GM12875 (cell line): ENCODE results near the gene POLR3F.
"Not testable (repeated sequence)": the region's sequence is repeated elsewhere in the genome, so short reads cannot be mapped to it uniquely, and the experiment has no call there.

Source experiments
- H3K4me3 ChIP-seq: one replicate; pipeline ENCODE4 v1.5.1; 2011; ENCODE audit warnings: low read depth, low read length, control low read depth
- TF ChIP-seq, protein P1 (sequence below): IDR thresholded peaks from 2 replicates; pipeline ENCODE4 v1.5.1; 2011; ENCODE audit warnings: low read depth, mild to moderate bottlenecking, control low read depth, inconsistent platforms, low read length, moderate library complexity, borderline replicate concordance; ENCODE audit not compliant: insufficient read depth

The POLR3F gene

DNA sequence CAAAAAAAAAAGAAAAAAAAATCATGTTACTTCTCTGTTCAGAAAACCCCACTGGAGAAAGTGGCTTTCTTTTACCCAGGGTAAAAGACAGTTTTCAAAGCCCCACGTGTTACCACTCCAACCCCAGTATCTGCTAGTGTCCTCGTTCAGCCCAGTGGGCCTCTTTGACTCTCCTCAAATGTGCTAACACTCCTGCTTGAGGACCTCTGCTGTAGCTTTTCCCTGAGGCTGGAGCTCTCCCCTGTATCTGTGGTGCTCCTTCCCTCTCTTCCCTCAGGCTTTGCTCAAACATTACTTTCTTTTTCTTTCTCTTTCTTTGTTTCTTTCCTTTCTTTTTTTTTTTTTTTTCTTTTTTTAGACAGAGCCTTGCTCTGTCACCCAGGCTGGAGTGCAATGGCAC, 55.9 kb downstream of the POLR3F start:
- no peak overlapping the region for H3K4me3 ChIP-seq
- TF ChIP-seq, protein P1, sequence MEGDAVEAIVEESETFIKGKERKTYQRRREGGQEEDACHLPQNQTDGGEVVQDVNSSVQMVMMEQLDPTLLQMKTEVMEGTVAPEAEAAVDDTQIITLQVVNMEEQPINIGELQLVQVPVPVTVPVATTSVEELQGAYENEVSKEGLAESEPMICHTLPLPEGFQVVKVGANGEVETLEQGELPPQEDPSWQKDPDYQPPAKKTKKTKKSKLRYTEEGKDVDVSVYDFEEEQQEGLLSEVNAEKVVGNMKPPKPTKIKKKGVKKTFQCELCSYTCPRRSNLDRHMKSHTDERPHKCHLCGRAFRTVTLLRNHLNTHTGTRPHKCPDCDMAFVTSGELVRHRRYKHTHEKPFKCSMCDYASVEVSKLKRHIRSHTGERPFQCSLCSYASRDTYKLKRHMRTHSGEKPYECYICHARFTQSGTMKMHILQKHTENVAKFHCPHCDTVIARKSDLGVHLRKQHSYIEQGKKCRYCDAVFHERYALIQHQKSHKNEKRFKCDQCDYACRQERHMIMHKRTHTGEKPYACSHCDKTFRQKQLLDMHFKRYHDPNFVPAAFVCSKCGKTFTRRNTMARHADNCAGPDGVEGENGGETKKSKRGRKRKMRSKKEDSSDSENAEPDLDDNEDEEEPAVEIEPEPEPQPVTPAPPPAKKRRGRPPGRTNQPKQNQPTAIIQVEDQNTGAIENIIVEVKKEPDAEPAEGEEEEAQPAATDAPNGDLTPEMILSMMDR: no peak

DNA sequence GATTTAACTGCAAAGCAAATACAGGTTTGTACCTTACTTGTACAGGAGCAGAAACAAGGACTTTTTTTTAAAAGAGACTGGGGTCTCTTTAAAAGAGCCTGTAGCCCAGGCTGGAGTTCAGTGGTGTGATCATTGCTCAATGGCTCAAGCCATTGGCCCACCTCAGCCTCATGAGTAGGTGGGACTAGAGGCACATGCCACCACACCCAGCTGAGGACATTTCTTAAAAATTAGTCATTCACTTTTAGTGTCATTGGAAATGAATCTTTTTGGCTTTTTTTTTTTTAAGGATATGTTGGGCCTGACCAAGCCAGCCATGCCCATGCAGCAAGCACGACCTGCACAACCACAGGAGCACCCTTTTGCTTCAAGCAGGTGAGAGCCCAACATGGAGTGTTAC, 57.5 kb downstream of the POLR3F start:
- H3K4me3 ChIP-seq: no peak overlapping the region
- TF ChIP-seq, protein P1: no peak

DNA sequence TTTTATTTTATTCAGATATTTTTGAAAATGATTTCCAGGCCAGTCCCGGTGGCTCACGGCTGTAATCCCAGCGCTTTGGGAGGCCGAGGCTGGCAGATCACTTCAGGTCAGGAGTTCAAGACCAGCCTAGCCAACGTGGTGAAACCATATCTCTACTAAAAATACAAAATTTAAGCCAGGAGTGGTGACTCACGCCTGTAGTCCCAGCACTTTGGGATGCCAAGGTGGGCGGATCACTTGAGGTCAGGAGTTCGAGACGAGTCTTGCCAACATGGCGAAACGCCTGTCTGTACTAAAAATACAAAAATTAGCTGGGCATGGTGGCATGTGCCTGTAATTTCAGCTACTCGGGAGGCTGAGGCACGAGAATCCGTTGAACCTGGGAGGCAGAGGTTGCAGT, 59.6 kb downstream of the POLR3F start:
- H3K4me3 ChIP-seq: not testable (repeated sequence)

DNA sequence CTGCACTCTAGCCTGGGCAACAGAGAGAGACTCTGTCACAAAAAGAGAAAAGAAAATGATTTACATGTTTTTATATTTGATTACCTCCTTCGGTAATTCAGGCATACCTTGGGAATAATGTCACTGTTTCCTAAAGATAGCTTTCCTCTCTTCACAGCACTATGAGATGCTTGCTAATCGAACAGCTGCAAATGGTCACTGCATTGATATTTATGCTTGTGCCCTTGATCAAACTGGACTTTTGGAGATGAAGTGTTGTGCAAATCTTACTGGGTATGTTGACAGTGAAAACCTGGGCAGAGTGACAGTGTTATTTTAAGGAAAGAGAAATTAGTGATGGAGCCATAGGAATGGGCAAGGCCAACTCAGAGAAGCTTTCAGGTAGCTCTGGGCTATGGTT, 60.1 kb downstream of the POLR3F start:
- H3K4me3 ChIP-seq: no peak overlapping the region
- TF ChIP-seq, protein P1: no peak

DNA sequence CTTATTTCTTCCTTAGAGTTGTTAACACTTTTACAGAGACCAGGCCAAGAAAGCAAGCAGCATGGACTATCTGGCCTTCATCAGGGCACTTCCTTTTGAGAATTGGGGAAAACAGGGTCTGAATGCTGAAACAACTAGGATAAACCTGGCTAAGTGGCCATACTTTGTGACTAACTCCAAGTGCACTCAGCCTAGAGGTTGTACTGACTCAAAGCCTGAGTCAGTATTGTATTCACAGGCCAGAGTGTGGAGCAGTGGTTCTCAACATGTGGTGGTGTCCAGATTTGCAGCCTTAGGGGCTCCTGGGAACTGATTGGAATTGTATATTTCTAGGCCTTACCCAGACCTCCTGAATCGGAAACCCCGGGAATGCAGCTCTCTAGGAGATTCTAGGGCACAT, 60.6 kb downstream of the POLR3F start:
- TF ChIP-seq, protein P1: no peak
- no peak overlapping the region for H3K4me3 ChIP-seq

DNA sequence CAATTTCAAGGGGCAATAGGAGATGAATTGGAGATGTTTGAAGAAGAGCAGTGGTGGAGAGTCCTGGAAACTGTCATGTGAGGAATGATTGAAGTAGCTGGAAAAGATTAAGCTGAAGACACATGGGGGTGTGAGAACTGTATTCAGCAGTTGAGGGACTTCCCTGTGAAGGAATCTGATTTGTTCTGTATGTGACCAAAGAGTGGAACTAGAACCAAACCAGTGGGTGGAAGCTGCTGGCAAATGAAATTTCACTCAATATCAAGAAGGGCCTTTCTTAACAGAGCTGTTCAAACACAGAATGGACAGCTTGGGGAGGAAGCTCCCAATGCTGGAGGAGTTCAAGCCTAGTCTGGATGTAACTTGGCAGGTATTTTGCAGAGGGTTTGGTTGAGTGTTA, 61.9 kb downstream of the POLR3F start:
- TF ChIP-seq, protein P1: no peak
- H3K4me3 ChIP-seq: no peak overlapping the region

DNA sequence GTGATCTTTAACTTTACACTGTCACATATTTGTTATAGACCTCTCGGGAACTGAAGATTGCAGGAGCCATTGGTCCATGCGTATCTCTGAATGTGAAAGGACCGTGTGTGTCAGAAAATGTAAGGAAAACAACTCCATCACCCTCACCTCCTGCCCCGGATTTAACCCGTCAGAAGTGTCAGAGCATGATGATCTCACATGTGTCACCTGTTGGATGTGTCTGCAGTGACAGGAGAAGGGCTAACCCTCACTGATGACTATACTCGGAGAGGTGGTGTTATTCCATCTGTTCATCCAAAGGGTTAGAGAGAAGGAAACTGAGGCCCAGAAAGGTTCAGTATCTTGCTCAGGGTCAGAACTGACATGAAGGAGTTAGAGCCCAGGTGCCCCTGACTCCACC, 65.4 kb downstream of the POLR3F start:
- TF ChIP-seq, protein P1: no peak
- H3K4me3 ChIP-seq: no peak overlapping the region

DNA sequence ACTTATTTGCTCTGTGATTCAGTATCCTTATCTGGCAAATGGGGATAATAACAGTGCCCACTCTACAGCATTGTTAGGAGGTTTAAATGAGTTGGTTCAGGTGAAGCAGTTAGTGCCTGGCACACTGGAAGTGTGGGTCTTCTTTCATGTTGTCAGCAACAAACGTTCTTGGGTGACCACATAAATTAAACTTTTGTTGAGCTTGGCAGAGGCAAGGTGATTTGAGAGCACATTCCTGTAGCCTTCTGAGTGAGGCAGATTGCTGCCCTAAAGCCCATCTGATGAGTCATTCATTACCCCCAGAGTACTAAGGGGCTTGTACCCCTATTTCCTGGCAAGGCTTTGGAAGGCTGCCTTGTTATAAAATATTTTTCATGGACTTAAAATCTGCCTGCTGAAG, 66.3 kb downstream of the POLR3F start:
- H3K4me3 ChIP-seq: no peak overlapping the region

More for the DNA sequence above, 66.3 kb downstream of the POLR3F start:
- TF ChIP-seq, protein P1: no peak
